T1000 (cell line): ENCODE results near the gene NR3C2.

Source experiments
- DNase-seq: peaks from one replicate; lab custom pipeline; 2025; ENCODE audit warnings: mixed read lengths; lab: John Stamatoyannopoulos, UW

Gene NR3C2

DNA sequence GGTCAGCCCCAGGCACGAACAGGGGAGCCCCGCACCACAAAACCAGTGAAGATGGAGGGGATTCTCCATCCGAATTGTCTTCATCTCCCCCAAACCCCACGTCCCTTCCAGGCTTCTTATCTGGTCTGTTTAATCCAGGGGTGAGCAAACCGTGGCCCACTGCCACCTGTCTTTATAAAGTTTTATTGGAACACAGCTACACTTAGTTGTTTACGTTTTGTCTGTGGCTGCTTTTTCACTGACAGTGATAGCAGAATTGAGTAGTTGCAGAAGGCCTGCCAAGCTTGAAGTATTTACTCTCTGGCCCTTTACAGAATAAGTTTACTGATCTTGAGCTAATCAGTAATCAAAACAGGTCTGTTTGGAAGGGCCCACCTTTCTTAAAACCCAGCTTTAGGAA lies 386.4 kb downstream of the NR3C2 start:
- no peak for DNase-seq

DNA sequence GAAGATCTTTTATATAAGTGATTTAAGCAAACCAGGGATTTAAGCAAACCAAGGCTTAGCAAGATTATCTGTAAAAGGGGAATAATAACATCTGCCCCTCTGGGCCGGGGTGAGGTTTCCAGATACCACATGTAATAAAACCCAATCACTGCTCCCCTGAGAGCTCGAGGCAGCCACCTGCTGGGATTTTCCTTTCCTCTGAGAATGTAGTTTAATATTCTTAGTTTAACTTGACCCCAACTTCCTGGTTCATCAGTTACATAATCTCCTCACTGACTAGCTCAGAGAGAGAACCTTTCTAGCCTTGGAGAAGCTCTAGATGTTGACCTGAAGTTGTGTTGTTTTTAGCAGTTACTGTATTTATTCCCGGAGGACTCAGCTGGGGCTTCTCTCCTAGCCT lies 387.9 kb downstream of the NR3C2 start:
- DNase-seq, result no peak

DNA sequence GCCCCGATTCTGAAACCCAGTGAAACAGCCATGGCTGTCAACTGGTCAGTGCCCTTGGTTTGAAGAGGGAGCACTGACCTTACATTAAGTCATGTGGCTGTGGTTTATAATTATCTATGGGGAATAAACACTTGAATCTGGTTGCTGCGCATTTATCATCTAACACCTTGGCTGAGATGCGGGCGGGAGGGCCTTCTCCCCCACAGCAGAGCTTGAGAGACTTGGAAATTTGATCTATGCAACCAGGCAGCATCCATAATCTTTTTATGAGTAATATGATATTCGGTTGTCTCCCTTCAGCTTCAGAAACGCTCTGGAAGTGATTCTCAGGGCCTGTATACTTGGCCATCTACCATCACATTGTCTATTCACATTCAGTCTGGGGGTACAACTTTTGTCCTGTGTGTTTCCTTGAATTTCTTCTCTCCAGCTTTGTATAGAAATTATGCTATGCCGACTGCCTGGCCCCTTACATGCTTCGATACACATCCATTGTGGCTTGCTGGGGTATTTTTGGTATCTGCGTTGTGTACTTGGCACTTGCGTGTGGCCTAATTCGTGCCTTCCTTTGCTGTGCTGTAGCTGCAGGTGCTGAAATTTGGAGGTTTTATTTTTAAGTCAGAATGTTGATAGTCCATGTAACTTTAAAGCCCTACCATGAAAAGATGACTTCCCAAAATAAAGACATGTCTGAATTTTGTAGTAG lies 388.8 kb downstream of the NR3C2 start:
- DNase-seq, result no peak

DNA sequence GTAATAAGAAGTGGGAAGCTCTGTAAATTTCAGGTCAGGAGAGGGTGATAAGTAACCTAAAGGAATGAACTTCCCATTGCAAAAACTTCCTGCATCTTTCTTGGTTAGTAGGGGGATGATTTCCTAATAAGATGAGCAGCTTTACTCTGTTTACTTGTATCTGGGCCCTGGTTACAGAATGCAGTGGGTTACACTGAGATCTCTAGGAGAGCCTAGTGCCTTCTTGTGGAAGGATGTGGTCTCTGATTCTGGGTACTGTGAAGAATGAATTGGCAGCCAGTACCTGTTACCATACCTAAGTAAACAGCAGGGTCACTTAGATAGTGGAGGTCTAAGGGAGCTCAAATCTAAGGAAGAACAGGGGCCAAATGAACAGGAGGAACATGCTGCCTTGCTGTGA lies 389.8 kb downstream of the NR3C2 start:
- no peak for DNase-seq

DNA sequence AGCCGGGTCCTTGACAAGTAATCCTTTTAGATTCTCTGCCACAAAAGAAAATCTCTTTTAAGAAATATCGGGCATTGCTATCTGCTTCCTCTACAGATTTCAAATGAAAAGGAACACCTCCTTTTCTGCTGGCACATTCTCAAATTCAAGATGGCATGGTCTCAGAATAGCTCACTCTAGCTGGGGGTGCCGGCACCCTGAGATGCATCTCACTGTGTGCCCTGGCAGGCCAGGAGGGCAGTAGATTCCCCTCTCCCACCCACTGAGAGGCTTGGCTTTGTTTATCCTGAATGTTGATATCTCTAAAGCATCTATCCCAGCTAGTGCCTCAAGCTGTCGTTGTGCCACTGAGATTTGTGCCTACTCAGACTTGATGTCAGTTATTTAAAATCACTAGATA lies 390.8 kb downstream of the NR3C2 start:
- no peak for DNase-seq

DNA sequence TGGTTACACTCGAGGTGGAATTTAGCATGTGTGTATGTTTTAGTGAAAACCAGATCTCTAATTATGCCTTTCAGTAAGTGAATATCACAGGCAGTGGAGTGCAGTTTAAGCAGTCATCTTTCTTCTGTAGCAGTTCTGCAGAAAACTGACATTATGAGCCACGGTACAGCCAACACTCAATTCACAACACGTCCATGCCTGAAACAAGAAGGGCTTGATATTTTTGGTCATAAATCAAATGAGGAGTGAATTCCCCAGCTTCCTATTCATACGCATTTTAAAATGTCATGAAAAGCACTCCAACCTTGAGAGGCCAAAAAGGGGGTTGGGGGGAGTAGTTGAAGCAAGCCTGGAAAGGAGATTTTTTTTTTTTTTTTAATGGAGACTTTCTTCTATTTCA lies 393.6 kb downstream of the NR3C2 start:
- no peak for DNase-seq

DNA sequence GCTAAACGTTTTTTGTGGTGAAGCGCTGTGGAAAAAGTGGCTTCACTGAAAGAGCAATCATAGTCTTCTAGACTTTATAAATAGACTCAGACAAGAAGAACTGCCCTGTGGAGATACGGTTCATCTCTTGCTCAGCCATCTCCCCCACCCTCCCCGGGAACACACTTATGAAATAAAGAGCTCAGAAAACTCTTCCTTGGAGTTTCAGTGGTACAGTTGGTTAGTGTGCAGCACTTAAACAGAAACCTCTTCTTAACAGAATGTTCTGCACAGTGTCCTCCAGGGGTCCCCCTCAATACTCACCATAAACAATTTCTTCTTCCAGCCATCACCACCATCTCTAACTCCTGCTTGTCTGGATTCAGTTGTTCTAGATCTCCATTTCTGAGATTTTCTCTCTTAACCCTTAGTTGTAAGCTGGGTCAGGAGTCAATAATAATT lies 397.3 kb downstream of the NR3C2 start:
- DNase-seq, result no peak

DNA sequence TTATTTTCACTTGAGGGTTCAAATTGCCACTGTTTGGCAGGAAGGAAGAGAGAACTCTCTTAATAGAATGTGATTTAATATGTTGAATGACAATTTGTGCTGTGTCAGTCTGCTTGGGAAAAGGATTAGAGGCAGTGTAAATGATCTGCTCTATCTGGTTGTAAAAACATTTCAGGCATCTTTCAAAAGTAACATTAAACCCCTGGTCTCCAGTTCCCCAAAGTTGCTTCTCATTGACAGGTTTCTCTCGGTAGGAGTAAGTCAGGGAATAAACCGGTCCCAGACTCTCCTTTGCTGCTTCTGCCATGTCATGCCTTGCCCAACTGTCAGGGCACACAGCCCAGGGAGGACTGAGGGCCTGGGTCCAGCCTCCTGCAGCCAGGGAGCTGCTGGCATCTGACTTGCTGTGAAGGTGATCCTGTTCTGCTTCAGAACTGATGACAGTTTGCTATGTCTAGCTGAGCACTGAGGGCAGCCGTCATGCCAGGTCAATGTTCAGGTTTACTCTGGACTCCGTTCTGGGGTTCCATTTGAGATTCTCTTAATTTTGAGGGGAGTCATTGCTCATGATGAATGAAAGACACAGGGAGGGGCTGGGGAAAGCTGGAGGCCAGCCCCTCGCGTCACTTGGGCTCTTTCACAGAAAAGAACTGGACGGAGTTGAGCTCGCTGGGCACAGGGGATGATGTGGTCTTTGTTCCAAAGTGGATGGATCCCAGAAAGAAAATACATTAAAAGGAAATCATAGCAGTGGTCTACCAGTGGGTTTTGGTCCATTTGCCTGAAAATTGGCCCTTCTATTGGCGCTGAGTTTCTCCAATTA lies 397.9 kb downstream of the NR3C2 start:
- no peak for DNase-seq

DNA sequence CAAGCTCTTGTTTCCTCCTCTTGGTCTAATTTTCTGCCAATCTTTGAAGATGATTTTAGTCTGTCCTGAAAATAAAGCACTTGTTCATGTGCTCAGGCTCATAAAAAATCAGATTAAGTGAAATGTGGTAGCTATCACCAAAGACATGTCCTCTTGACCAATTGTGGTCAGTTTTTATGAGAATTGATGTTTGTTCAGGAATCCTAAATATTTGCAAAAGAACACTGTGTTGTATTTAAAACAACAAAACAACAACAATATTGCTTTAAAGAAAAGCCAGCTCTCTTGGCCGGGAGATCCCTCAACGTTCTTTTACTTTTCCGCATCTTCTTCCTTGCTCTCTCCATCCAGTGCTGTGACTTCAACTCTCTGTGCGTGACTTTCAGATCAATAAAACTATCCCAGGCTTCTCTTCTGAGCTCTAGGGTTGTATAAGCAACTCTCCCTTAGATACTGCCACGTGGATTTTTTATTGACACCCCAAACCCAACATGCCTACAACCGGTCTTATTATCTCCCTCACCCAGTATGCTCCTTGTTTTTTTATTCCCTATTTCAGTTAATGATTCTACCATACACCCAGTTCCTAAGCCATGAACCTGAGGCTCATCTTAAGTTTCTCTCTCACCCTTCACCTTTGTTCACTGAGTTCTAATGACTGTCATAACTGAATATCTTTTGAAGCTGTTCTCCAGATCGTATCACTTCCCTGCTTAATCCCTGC lies 400.4 kb downstream of the NR3C2 start:
- DNase-seq, result no peak

DNA sequence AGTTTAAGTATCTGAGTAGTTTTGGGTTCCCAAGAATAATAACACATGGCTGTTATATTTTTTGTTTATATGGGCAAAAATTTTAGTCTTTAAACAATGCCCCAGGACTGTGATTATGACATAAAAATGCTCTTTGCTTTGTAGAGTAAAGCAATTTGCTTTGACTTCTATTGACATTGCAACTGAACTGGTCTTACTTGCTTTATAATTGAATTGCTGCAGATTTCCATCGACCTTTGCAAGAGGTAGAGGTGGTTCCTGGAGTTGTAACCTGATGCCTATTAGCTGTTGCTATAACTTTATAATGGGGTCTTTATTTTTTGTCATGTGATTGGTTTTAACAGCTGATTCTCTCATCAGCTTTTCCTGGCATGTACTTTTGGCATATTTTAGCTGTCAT lies 407.4 kb downstream of the NR3C2 start:
- DNase-seq, result no peak

DNA sequence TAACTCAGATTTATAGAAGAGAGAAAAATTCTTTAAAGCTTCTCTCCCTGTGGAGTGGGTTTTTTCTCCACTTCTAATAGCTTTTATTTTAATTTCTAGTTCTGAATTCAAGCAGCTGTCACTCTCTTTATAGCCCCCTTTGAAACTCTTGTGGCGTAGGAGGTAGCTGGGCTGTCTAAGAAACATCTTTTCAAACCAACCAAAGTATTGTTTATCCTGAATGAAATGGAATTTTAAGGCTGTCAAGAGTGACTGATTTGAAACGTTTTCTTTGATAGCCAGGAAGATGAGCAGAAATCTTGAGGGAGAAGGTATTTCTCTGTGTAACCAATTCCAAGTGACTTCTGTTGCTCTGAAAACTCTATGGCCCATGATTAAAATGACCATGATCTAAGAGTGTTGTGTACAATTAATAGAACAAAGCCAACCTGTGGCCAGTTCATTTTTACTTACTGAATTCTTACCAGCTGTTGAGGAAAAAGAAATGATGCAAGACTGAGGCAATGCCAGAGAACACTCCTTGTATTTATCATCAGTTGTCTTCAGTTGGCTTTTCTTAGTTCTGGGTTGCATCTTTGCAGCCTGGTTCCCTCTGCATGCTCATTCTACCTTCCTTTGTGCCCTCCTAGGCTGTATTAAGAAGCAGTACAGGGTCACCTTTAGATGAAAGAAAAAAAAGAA lies 411.9 kb downstream of the NR3C2 start:
- DNase-seq, result no peak

DNA sequence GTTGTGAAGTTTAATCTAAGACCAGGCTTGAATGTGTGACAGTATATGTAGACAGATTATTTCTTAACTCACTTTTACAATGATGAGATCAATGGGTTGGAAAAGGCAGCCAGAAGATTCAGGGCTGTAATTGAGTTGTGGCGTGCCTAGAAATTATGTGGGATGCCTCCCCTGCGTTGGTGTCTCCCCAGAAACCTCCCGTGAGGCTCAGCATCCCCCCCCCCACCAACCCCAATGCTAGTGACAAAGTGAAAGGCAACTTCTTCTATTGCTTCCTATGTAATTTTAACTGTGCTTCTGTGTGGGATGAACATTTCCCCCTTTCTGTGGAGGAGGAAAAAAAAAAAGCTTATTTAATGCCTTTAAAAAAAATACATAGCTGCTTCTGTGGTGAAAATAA lies 412.4 kb downstream of the NR3C2 start:
- DNase-seq, result no peak
